NOMO-1 (cell line): ENCODE results near the gene FRMD7.
A peak's percentile ranks its signal among the peaks of the same experiment; 100 is the strongest.
"Not testable (repeated sequence)": the region's sequence is repeated elsewhere in the genome, so short reads cannot be mapped to it uniquely, and the experiment has no call there.

Source experiments
- DNase-seq, 2 experiments: peaks; one replicate each; lab custom pipeline; 2025; ENCODE audit not compliant: unreplicated experiment in 2 of 2; lab: John Stamatoyannopoulos, UW

Gene FRMD7

GRCh38 chrX:132127743-132128142 is at the start of gene FRMD7:
Gene FRMD7 (minus strand): TSS chrX:132128020. CDS start chrX:132127844, 176 bp downstream.
- no peak for DNase-seq

- peak in 1 of 2 experiments; percentile 3 for DNase-seq
Observed at GRCh38 chrX:132173647-132174046, 45.8 kb upstream of the FRMD7 start.

GRCh38 chrX:132171881-132172280 is 44.1 kb upstream of the FRMD7 start:
- DNase-seq: no peak

- no peak for DNase-seq
Observed at GRCh38 chrX:132171478-132171877, 43.7 kb upstream of the FRMD7 start.

GRCh38 chrX:132169554-132169953 is 41.7 kb upstream of the FRMD7 start:
- DNase-seq: no peak

GRCh38 chrX:132165651-132166050 is 37.8 kb upstream of the FRMD7 start:
- no peak for DNase-seq

GRCh38 chrX:132165005-132165404 is 37.2 kb upstream of the FRMD7 start:
- no peak for DNase-seq

- not testable (repeated sequence) for DNase-seq
Observed at GRCh38 chrX:132163094-132163493, 35.3 kb upstream of the FRMD7 start.

GRCh38 chrX:132153166-132153565 is 25.3 kb upstream of the FRMD7 start:
- DNase-seq: no peak

GRCh38 chrX:132146456-132146855 is 18.6 kb upstream of the FRMD7 start:
- no peak for DNase-seq

- no peak for DNase-seq
Observed at GRCh38 chrX:132144061-132144460, 16.2 kb upstream of the FRMD7 start.

- no peak for DNase-seq
Observed at GRCh38 chrX:132125906-132126305, 1.9 kb downstream of the FRMD7 start.

GRCh38 chrX:132120913-132121312 is 6.9 kb downstream of the FRMD7 start:
- no peak for DNase-seq

GRCh38 chrX:132119821-132120515 is 7.9 kb downstream of the FRMD7 start:
- DNase-seq: no peak

GRCh38 chrX:132119283-132119682 is 8.5 kb downstream of the FRMD7 start:
- DNase-seq: no peak

GRCh38 chrX:132118358-132118757 is 9.5 kb downstream of the FRMD7 start:
- no peak for DNase-seq

- DNase-seq: peak in 1 of 2 experiments; percentile 25
Observed at GRCh38 chrX:132115792-132116191, 12.0 kb downstream of the FRMD7 start.

GRCh38 chrX:132114607-132115006 is 13.2 kb downstream of the FRMD7 start:
- no peak for DNase-seq

GRCh38 chrX:132107291-132107690 is 20.5 kb downstream of the FRMD7 start:
- DNase-seq: no peak

GRCh38 chrX:132101799-132102198 is 26.0 kb downstream of the FRMD7 start:
- no peak for DNase-seq

GRCh38 chrX:132101206-132101605 is 26.6 kb downstream of the FRMD7 start:
- DNase-seq: no peak

GRCh38 chrX:132098704-132099103 is 29.1 kb downstream of the FRMD7 start:
- DNase-seq: not testable (repeated sequence)

GRCh38 chrX:132094164-132094563 is 33.7 kb downstream of the FRMD7 start:
- no peak for DNase-seq
